DMS114 treated with DMSO at 0.1 percent for 48 hours (cell line): Measurements from ENCODE around the gene EPB41L5.
"Not testable (repeated sequence)": the region's sequence is repeated elsewhere in the genome, so short reads cannot be mapped to it uniquely, and the experiment has no call there.

ENCODE experiments used
- DNase-seq: peaks from one replicate; lab custom pipeline; 2025; ENCODE audit not compliant: unreplicated experiment; lab: John Stamatoyannopoulos, UW

The EPB41L5 gene

GRCh38 chr2:120192280-120192679 lies 179.4 kb downstream of the EPB41L5 start:
- DNase-seq, result no peak

GRCh38 chr2:120195553-120195952 lies 182.7 kb downstream of the EPB41L5 start:
- no peak for DNase-seq

- DNase-seq, result not testable (repeated sequence)
These were observed 187.1 kb downstream of the EPB41L5 start for GRCh38 chr2:120199817-120200459.

GRCh38 chr2:120203251-120204021 lies 190.6 kb downstream of the EPB41L5 start:
- DNase-seq, result no peak

GRCh38 chr2:120204022-120204405 lies 191.1 kb downstream of the EPB41L5 start:
- DNase-seq, result no peak

- no peak for DNase-seq
These were observed 191.5 kb downstream of the EPB41L5 start for GRCh38 chr2:120204417-120204816.

GRCh38 chr2:120204945-120205670 lies 192.2 kb downstream of the EPB41L5 start:
- DNase-seq, result no peak

GRCh38 chr2:120206022-120206581 lies 193.2 kb downstream of the EPB41L5 start:
- DNase-seq, result no peak

- no peak for DNase-seq
These were observed 195.8 kb downstream of the EPB41L5 start for GRCh38 chr2:120208381-120209353.

GRCh38 chr2:120209427-120210269 lies 196.8 kb downstream of the EPB41L5 start:
- no peak for DNase-seq

- DNase-seq, result no peak
These were observed 197.4 kb downstream of the EPB41L5 start for GRCh38 chr2:120210270-120210693.

GRCh38 chr2:120218181-120218580 lies 205.3 kb downstream of the EPB41L5 start:
- DNase-seq, result no peak

GRCh38 chr2:120219291-120219690 lies 206.4 kb downstream of the EPB41L5 start:
- no peak for DNase-seq

- no peak for DNase-seq
These were observed 206.9 kb downstream of the EPB41L5 start for GRCh38 chr2:120219766-120220165.

GRCh38 chr2:120220756-120221155 lies 207.9 kb downstream of the EPB41L5 start:
- DNase-seq, result no peak

- no peak for DNase-seq
These were observed 208.7 kb downstream of the EPB41L5 start for GRCh38 chr2:120221616-120222015.

GRCh38 chr2:120222186-120223033 lies 209.5 kb downstream of the EPB41L5 start:
- no peak for DNase-seq

- DNase-seq, result peak; percentile 19
These were observed 210.4 kb downstream of the EPB41L5 start, which contains the start of gene TMEM185B for GRCh38 chr2:120223034-120223912. Gene TMEM185B, minus strand, starts transcription at chr2:120223400. Its CDS starts 424 bp downstream, at chr2:120222976.
